HL-60/S4 treated with phorbol 12-myristate 13-acetate at 8.2 ng/mL for 4 days and 3 days (cell line): ENCODE results near the gene EIF5AL1.

ENCODE experiments used
- in situ Hi-C: fragments of 300-500 bp; cut with MboI; formaldehyde crosslinking; loops from 2 replicates; pipeline ENCODE4 v1.15.0; 2022; ENCODE audit warnings: low sequenced_read_pairs

Gene EIF5AL1

DNA sequence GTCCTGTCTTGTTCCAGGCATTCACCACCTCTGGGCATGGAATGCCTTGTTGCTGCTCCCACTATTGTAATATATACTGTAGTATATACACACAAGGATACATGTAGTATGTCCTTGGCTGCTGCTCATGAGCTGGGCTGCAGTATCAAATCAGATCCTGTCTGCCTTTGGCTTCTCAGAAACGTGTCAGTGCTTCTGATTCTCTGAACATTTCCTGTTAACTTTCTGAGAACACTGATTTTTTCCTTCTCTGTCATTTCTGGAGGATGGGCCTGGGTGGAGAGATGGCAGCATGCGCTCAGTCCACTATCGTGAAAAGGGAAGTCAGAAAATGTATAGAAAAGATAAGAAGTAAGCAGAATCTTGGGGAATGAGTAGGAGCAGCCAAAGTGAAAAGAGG, 35.6 kb downstream of the EIF5AL1 start:
- in situ Hi-C loops = no loop called here

DNA sequence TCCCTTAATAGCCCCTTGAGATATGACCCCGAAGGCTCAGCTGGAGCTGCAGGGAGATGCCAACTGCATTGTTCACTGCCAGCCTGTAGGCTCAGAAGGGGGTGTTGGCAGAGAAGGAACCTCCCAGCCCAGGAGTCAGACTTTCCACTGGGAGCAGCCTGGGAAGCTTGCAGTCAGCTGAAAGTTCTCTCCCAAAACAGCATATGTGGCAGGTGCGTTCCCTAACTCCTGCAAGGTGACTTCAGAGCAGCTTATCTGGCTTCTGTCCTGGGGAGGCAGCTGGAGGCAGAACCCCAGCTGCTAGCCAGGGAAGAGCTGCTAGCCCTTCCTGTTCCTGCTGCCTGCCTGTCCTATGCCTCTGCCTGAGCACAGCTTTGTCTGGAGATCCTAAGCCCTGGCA, 39.8 kb downstream of the EIF5AL1 start:
- in situ Hi-C loops = loop anchor here (25.0 kb wide), 2 partner anchors 360 to 710 kb away; no protein-coding TSS in a partner anchor

DNA sequence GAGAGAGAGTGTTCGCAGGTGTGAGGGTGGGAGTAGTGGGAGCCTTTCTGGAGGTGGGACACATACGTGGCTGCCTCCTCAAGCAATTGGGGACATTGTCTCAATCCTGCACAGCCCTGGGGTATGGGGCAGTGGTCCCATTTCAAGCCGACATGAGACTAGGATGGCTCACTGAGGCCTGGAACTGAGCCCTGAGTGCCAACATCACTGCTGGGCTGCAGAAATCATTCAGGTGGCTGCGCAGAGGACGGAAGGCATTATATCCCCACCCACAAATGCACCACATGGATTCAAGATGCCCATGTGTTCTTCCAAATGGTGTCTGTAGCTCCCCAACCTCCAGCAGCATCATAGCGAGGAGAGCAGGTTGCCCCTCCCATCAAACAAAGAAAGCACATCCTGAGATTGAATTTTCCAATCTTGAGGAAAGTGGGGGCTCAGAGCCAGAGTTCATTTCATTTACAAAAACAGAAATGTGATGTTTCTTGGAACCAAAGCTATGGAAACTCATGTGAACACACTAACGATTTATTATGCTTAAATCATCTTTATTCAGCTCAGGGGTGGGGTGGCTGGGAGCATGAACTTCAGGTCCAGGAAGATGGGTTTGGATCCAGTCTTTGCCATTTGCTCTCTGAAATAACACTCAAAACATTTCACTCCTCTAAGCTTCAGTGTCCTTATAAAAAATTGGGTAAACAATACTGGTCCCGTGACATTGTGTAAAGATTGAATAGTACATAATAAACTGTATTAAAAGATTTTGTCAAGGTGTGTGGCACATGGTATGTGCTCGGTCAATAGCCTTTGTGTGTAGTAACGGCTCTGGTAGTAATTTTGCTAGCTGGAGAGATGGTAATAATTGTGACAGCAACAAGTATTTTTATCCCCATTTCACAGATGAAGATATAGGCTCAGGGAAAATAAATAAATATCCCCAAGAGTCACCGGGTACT, 43.3 kb downstream of the EIF5AL1 start:
- in situ Hi-C loops = loop anchor here (25.0 kb wide), 2 partner anchors 357 to 707 kb away; no protein-coding TSS in a partner anchor

DNA sequence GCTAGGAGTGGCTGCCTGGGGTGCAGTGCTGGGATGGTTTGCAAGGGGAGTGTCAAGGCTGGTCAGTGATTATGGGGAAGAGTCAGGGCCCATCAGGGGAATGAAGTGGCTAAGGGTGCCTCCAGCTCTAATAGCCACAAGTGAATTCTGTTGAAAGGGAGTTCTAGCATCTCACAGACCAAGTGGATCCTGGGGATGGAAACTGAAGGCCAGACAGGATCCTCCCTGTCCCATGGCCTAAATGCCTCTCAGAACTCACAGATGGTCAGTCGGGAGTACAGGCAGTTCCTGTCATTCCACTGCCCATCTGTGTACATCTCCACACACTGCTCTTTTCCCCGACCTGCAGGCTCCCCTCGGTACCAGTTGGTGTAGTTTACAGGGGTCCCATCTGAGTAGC, 44.6 kb downstream of the EIF5AL1 start:
- in situ Hi-C loops = loop anchor here (25.0 kb wide), 2 partner anchors 355 to 705 kb away; no protein-coding TSS in a partner anchor

DNA sequence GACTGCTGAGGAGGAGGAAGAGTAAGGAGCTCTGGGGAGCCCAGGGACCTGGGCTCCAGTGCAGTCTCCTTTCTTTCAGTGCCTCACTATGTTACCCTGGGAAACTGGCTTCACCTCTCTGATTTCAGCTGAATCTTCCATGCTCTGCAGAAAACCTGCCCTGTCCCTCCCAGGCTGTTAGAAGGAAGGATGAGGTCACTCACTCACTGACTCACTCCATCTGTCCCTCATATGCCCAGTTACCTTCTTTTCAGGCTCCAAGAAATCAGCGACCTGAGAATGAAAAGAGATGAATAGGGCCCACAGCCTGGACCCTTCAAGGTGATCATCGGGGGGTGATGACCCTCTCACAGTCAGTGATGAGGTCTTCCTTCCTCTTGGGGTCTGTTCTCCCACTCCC, 47.4 kb downstream of the EIF5AL1 start:
- in situ Hi-C loops = loop anchor here (25.0 kb wide), 2 partner anchors 353 to 703 kb away; no protein-coding TSS in a partner anchor

DNA sequence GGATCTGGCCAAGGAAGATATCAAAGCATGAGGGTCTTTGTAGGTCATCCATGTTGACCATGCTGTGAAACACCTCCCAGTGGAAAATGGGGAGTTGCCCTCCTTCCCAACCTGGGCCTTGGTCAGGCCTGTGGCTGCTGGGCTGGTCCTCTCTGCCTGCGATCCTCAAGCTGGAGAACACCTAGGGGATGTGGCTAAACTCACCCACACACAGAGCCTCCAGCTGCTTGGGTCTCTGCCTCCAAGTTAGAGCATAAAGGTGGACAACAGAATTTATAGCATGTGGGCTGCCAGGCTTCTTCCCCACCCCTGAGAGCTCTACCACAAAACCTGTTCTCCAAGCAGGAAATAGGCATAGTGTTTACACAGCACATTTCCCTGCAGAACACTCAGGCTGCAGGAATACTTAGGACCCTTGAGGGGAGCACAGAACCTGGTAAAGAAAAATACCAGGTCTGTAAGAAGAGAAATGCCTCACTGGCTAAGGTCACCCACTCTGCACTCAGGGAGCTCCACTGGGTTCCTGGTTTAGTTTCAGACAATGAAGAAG, 47.9 kb downstream of the EIF5AL1 start, which contains the start of gene SFTPA2:
SFTPA2 (minus strand) TSS at position 248 of the 550 bp plus-strand sequence. CDS start 924 bp downstream, outside the sequence.
- in situ Hi-C loops = loop anchor here (25.0 kb wide), 2 partner anchors 352 to 702 kb away; no protein-coding TSS in a partner anchor

DNA sequence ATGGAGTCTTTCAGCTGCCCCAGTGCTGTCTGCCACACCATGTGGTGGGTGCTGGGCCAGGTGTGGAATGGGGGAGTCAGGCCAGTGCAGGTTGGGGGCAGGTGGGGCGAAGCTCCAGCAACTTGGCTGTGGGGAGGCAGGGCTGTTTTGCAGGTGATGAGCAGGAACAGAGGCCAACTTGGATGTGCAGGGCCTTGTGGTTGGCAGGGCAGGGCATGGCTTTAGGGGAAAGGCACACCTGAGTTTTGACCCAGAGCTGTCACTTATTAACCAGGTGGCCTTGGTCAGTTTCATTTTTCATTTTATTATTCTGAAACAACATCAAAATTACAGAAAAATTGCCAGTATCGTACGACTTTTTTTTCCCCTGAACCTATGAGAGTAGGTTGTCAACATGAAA, 48.9 kb downstream of the EIF5AL1 start:
- in situ Hi-C loops = loop anchor here (25.0 kb wide), 2 partner anchors 351 to 701 kb away; no protein-coding TSS in a partner anchor

DNA sequence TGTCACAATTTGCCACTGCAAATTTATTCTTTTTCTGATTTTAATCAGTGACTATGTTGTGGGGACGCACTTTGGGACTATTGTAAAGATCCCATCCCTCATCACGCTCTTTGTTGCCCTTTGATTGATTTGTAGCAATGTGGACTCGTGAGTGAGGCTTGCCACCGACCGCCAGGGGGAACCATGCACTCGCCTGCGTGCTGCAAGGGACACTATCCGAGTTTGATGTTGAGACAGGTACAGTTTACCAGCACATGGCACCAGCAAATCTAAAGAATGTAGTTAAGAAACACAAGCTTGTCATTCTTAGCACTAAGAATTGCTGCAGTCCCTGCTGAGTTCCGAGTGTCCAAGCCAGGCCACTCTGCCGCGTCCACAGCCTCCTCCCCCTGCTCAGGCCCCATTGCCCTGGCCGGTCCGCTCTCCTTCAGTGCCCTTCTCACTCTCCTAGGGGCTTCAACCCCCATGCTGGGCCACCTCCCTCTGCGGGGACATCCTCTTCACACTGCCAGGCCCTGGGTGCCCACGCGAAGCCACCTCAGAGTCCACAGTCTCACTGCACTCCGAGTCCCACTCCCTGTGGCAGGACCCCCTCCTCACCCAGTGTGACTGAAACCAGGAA, 49.9 kb downstream of the EIF5AL1 start:
- in situ Hi-C loops = loop anchor here (25.0 kb wide), 2 partner anchors 350 to 700 kb away; no protein-coding TSS in a partner anchor

DNA sequence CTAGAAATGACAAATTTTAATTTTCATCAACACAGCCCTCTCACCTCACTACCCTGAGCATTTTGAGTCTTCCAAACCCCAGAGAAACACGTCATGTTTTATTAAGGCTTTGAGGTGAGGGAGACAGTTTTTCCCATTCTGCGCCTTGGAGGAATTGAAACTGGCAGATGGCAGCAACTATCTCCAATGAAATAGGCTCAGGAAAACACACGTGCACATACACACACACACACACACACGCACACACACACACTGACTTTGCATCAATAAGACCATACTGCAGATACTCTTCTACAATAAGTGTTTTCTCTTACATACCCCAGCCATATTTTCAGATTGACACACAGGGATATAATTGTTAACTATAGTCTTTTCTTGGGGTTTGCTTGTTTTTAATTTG, 51.1 kb downstream of the EIF5AL1 start:
- in situ Hi-C loops = loop anchor here (25.0 kb wide), 2 partner anchors 349 to 699 kb away; no protein-coding TSS in a partner anchor
